PC-9 (cell line): ENCODE measurements around the gene IGDCC3. TPM values are rescaled to one million over a fixed set of nuclear protein-coding genes. Genes with fewer than 3 reads are reported as not detected.

ENCODE experiments used
- BruUV-seq: library from RNA; stranded (reverse); fragments of 400-500 nt; replicated peaks from 2 replicates; lab custom pipeline; 2021; lab: Mats Ljungman, UMichigan
- CTCF ChIA-PET: fragments of 300-600 bp; sonication (Branson Sonifier 250); formaldehyde crosslinking; loops from one replicate; lab custom pipeline; 2022; ENCODE audit warnings: antibody characterized with exemption; lab: Charles Lee
- POLR2A ChIA-PET: fragments of 300-600 bp; sonication (Branson Sonifier 250); formaldehyde crosslinking; loops from one replicate; lab custom pipeline; 2022; ENCODE audit warnings: antibody characterized with exemption; ENCODE audit not compliant: unreplicated experiment; lab: Charles Lee
- DNase-seq, 2 experiments: peaks; one replicate each; pipeline versions ENCODE4 v3.0.0 to v3.0.0-alpha.2; 2015 to 2022; ENCODE audit warnings: mixed read lengths in 1 of 2
- H2AFZ ChIP-seq: fragments of 200-600 bp; sonication (generic); 2 replicates; pipeline ENCODE4 v1.8.1; 2017; ENCODE audit warnings: antibody characterized with exemption
- H3F3A ChIP-seq: fragments of 200-600 bp; sonication (generic); 2 replicates; pipeline ENCODE4 v1.8.1; 2017; ENCODE audit warnings: antibody characterized with exemption, mild to moderate bottlenecking, low read depth; ENCODE audit not compliant: insufficient read depth
- H3K27ac ChIP-seq: fragments of 200-600 bp; sonication (generic); 2 replicates; pipeline ENCODE4 v1.6.1; 2016; ENCODE audit warnings: mixed run types
- H3K27me3 ChIP-seq: fragments of 200-600 bp; sonication (generic); 2 replicates; pipeline ENCODE4 v1.6.1; 2016; ENCODE audit warnings: low read depth, mixed run types; ENCODE audit not compliant: insufficient read depth
- H3K36me3 ChIP-seq: fragments of 200-600 bp; sonication (generic); 2 replicates; pipeline ENCODE4 v1.6.1; 2016; ENCODE audit warnings: low read depth, mixed run types
- H3K4me1 ChIP-seq: fragments of 200-600 bp; sonication (generic); replicated peaks from 2 replicates; pipeline ENCODE4 v1.6.1; 2016; ENCODE audit warnings: mixed run types; ENCODE audit not compliant: insufficient read depth
- H3K4me2 ChIP-seq: fragments of 200-600 bp; sonication (generic); 2 replicates; pipeline ENCODE4 v1.6.1; 2017; ENCODE audit warnings: mixed run types
- H3K4me3 ChIP-seq: fragments of 200-600 bp; sonication (generic); 2 replicates; pipeline ENCODE4 v1.6.1; 2016; ENCODE audit warnings: mixed run types
- H3K79me2 ChIP-seq: fragments of 200-600 bp; sonication (generic); 2 replicates; pipeline ENCODE4 v1.6.1; 2017; ENCODE audit warnings: low read depth, mixed run types
- H3K9me2 ChIP-seq: fragments of 200-600 bp; sonication (generic); 2 replicates; pipeline ENCODE4 v1.8.1; 2017; ENCODE audit warnings: mild to moderate bottlenecking; ENCODE audit not compliant: insufficient read depth
- H3K9me3 ChIP-seq: fragments of 200-600 bp; sonication (generic); 2 replicates; pipeline ENCODE4 v1.8.1; 2016; ENCODE audit warnings: low read depth; ENCODE audit not compliant: insufficient read depth
- H4K20me1 ChIP-seq: fragments of 200-600 bp; sonication (generic); 2 replicates; pipeline ENCODE4 v1.8.1; 2017; ENCODE audit not compliant: insufficient read depth
- CTCF ChIP-seq: fragments of 200-600 bp; sonication (generic); conservative IDR thresholded peaks from 2 replicates; pipeline ENCODE4 v1.6.1; 2017; ENCODE audit warnings: mixed run types, antibody characterized with exemption, mild to moderate bottlenecking, moderate library complexity
- EZH2 ChIP-seq: fragments of 200-600 bp; sonication (generic); IDR thresholded peaks from 2 replicates; pipeline ENCODE4 v1.8.0; 2017; ENCODE audit warnings: antibody characterized with exemption, low read depth
- intact Hi-C: fragments of 100-400 bp; cut with micrococcal nuclease; formaldehyde crosslinking; loops from one replicate; pipeline ENCODE4 v1.10.0; 2022; ENCODE audit not compliant: unreplicated experiment
- total RNA-seq: library from RNA; stranded (reverse); gene quantifications from 2 replicates; pipeline ENCODE4 v1.2.3, GENCODE V29; 2021

The IGDCC3 gene
- total RNA-seq, 1 experiment from 2014 or later: 0.22 TPM

GRCh38 chr15:65386886-65387285 is 9.1 kb upstream of the IGDCC3 start:
- Histone ChIP-seq H3K27ac (no peak overlapping the region), H3K27me3 (peaks cover 27% of the 10 kb centered on the region), H3K36me3 (no peaks in the 10 kb centered on the region), H3K4me1 (peaks cover 4% of the 10 kb centered on the region; the same call in 1 of the 2 replicates), H3K4me3 (no peak overlapping the region), H3K4me2 (no peak overlapping the region), H3K9me3 (no peaks in the 10 kb centered on the region), H3F3A (no peaks in the 10 kb centered on the region), H4K20me1 (no peaks in the 10 kb centered on the region), H3K9me2 (no peaks in the 10 kb centered on the region), H2AFZ (no peak overlapping the region), H3K79me2 (no peaks in the 10 kb centered on the region)
- no TSS peak for BruUV-seq
- DNase-seq: no peak
- intact Hi-C loops: loop anchor here (5.0 kb wide), 1 partner anchor 655 kb away; no protein-coding TSS in a partner anchor
- POLR2A ChIA-PET: interaction anchor here (0.6 kb wide), 1 partner anchor 78 kb away, joined by 5 read pairs; no protein-coding TSS in a partner anchor
- CTCF ChIA-PET: interaction anchor here (0.6 kb wide), 1 partner anchor 1176 kb away, joined by 3 read pairs; no protein-coding TSS in a partner anchor
- TF ChIP-seq EZH2 (no peak), CTCF (no peak)

GRCh38 chr15:65386376-65386775 is 8.6 kb upstream of the IGDCC3 start:
- no peak overlapping the region for H3K4me3 ChIP-seq
- no peaks in the 10 kb centered on the region for H4K20me1 ChIP-seq
- no peaks in the 10 kb centered on the region for H3K36me3 ChIP-seq
- no peak overlapping the region for H3K4me2 ChIP-seq
- peaks cover 22% of the 10 kb centered on the region for H3K27me3 ChIP-seq
- TF ChIP-seq CTCF (no peak), EZH2 (no peak)
- no peaks in the 10 kb centered on the region for H3F3A ChIP-seq
- H3K4me1 ChIP-seq: peaks cover 4% of the 10 kb centered on the region; the same call in 1 of the 2 replicates
- no peak for DNase-seq
- intact Hi-C loops: loop anchor here (5.0 kb wide), 1 partner anchor 654 kb away; no protein-coding TSS in a partner anchor
- ChIA-PET CTCF (interaction anchor here (0.6 kb wide), 1 partner anchor 61 kb away, joined by 9 read pairs; no protein-coding TSS in a partner anchor), POLR2A (interaction anchor here (1.0 kb wide), 1 partner anchor 82 kb away, joined by 3 read pairs; the partner anchor contains the start of gene RNU5B-1)
- no TSS peak for BruUV-seq
- H3K79me2 ChIP-seq: no peaks in the 10 kb centered on the region
- no peak overlapping the region for H3K27ac ChIP-seq
- no peaks in the 10 kb centered on the region for H3K9me2 ChIP-seq
- H3K9me3 ChIP-seq: no peaks in the 10 kb centered on the region
- H2AFZ ChIP-seq: no peak overlapping the region

- Histone ChIP-seq H3F3A (no peaks in the 10 kb centered on the region), H2AFZ (no peak overlapping the region), H4K20me1 (no peaks in the 10 kb centered on the region), H3K4me3 (no peak overlapping the region), H3K79me2 (no peaks in the 10 kb centered on the region), H3K4me2 (no peak overlapping the region), H3K36me3 (no peaks in the 10 kb centered on the region), H3K27ac (no peak overlapping the region), H3K9me3 (no peaks in the 10 kb centered on the region), H3K4me1 (peaks cover 4% of the 10 kb centered on the region; the same call in 1 of the 2 replicates), H3K9me2 (no peaks in the 10 kb centered on the region), H3K27me3 (peaks cover 20% of the 10 kb centered on the region)
- intact Hi-C loops: loop anchor here (1.0 to 5.0 kb wide), 6 partner anchors 21 to 654 kb away; no protein-coding TSS in a partner anchor
- no peak for TF ChIP-seq EZH2
- TF ChIP-seq CTCF: no peak; the same call in 1 of the 2 replicates
- CTCF ChIA-PET: interaction anchor here (0.5 to 1.6 kb wide), 4 partner anchors 15 to 67 kb away, joined by 3 to 20 read pairs (median 9); no protein-coding TSS in a partner anchor
- DNase-seq: no peak
- BruUV-seq: no TSS peak
- POLR2A ChIA-PET: interaction anchor here (1.0 kb wide), 1 partner anchor 81 kb away, joined by 3 read pairs; the partner anchor contains the start of gene RNU5B-1
Observed at GRCh38 chr15:65385870-65386258, 8.1 kb upstream of the IGDCC3 start.
